PC-3 (cell line): ENCODE data around the gene TSPAN33.

Experiments
- EZH2 ChIP-seq: fragments of 300-600 bp; sonication (generic); IDR thresholded peaks from one replicate; pipeline ENCODE4 v1.6.1; 2017; ENCODE audit warnings: antibody characterized with exemption, mild to moderate bottlenecking, low read length; ENCODE audit not compliant: unreplicated experiment
- EZH2phosphoT487 ChIP-seq: fragments of 300-600 bp; sonication (generic); IDR thresholded peaks from 2 replicates; pipeline ENCODE4 v1.6.1; 2018; ENCODE audit warnings: mild to moderate bottlenecking, antibody characterized with exemption, low read length, borderline replicate concordance
- TF ChIP-seq, protein P1 (sequence below): fragments of 300-600 bp; sonication (generic); conservative IDR thresholded peaks from 2 replicates; pipeline ENCODE4 v1.5.1; 2017; ENCODE audit warnings: antibody characterized with exemption, low read depth, mild to moderate bottlenecking, low read length

DNA sequence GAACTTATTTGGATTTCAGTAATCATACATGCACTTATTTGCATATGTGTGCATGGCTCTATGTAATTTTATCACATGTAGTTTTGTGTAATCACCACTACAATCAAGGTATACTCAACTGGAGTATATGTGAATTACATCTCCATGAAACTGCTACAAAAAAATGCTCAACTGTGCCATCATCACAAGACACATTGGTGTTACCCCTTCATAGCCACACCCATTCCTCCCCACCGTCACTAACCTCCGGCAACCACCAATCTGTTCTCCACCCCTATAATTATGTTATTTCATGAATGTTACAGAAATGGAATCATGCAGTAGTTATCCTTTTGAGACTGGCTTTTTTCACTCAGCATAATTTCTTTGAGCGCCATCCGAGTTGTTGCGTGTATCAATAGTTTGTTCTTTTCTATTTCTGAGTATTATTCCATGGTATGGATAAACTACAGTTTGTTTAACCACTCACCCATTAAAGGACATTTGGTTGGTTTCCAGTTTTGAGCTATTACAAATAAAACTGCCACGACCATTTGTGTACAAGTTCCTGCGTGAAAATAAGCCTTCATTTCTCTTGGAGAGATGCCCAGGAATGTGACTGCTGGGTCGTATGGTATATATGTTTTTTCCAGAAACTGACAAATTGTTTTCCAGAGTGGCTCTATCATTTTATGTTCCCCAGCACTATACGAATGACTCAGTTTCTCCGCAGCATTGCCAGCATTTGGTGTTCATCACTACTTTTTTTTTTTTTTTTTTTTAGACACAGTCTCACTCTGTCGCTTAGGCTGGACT is 32.6 kb downstream of the TSPAN33 start:
- TF ChIP-seq, protein P1, sequence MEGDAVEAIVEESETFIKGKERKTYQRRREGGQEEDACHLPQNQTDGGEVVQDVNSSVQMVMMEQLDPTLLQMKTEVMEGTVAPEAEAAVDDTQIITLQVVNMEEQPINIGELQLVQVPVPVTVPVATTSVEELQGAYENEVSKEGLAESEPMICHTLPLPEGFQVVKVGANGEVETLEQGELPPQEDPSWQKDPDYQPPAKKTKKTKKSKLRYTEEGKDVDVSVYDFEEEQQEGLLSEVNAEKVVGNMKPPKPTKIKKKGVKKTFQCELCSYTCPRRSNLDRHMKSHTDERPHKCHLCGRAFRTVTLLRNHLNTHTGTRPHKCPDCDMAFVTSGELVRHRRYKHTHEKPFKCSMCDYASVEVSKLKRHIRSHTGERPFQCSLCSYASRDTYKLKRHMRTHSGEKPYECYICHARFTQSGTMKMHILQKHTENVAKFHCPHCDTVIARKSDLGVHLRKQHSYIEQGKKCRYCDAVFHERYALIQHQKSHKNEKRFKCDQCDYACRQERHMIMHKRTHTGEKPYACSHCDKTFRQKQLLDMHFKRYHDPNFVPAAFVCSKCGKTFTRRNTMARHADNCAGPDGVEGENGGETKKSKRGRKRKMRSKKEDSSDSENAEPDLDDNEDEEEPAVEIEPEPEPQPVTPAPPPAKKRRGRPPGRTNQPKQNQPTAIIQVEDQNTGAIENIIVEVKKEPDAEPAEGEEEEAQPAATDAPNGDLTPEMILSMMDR: no peak
- no peak for TF ChIP-seq EZH2
- no peak for TF ChIP-seq EZH2phosphoT487
